Fibroblast of skin of left quadriceps (primary cell): ENCODE measurements around the gene ZDHHC4.
A peak's percentile ranks its signal among the peaks of the same experiment; 100 is the strongest.
"Not testable (repeated sequence)": the region's sequence is repeated elsewhere in the genome, so short reads cannot be mapped to it uniquely, and the experiment has no call there.

Source experiments
- DNase-seq, 2 experiments: peaks; one replicate each; pipeline ENCODE4 v3.0.0-alpha.2; 2013; ENCODE audit warnings: low read depth in 2 of 2

The ZDHHC4 gene

DNA sequence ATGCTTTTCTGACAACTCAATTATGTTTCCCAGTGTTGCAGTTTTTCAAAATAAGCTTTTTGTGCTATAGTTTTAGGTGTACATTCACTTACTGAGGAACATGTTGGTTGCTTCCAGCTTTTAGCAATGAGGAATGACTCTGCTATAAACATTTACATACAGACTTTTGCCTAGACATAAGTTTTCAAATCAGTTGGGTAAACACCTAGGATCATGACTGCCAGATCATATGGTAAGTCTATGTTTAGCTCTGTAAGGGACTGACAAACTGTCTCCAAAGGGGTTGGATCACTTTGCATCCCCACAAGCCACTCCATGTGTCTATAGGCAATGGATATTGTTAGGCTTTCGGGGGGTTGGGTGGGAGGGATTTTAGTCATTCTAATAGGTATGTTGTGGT is 15.1 kb upstream of the ZDHHC4 start:
- DNase-seq = no peak

- no peak for DNase-seq
These were observed 13.1 kb upstream of the ZDHHC4 start for GRCh38 chr7:6563936-6564770.

- DNase-seq = no peak
These were observed 11.6 kb upstream of the ZDHHC4 start for GRCh38 chr7:6565655-6566054.

- no peak for DNase-seq
These were observed 9.4 kb upstream of the ZDHHC4 start for GRCh38 chr7:6567886-6568285.

DNA sequence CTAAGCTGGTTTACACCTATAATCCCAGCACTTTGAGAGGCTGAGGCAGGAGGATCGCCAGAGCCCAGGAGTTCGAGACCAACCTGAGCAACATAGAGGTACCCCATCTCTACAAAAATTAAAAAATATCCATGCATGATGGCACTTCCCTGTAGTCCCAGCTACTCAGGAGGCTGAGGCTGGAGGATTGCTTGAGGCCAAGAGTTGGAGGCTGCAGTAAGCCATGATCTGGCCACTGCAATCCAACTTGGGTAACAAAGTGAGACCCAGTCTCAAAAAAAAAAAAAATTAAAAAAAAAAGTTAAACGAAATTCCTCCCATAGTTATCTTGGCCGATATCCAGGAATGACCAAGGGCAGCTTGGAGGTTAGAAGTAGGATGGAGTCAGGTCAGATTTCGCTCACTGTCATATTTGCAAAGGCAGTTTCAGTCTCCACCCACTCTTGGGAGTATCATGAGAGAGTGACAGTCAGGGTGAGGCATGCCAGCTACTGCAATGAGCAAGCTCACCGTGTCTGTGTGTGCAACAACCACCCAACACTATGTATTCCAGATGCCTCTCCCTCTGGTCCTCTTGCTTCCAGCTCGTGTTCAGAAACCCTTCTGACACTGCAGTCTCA is 6.0 kb upstream of the ZDHHC4 start:
- DNase-seq = no peak

- no peak for DNase-seq
These were observed 1.8 kb upstream of the ZDHHC4 start for GRCh38 chr7:6575281-6576023.

DNA sequence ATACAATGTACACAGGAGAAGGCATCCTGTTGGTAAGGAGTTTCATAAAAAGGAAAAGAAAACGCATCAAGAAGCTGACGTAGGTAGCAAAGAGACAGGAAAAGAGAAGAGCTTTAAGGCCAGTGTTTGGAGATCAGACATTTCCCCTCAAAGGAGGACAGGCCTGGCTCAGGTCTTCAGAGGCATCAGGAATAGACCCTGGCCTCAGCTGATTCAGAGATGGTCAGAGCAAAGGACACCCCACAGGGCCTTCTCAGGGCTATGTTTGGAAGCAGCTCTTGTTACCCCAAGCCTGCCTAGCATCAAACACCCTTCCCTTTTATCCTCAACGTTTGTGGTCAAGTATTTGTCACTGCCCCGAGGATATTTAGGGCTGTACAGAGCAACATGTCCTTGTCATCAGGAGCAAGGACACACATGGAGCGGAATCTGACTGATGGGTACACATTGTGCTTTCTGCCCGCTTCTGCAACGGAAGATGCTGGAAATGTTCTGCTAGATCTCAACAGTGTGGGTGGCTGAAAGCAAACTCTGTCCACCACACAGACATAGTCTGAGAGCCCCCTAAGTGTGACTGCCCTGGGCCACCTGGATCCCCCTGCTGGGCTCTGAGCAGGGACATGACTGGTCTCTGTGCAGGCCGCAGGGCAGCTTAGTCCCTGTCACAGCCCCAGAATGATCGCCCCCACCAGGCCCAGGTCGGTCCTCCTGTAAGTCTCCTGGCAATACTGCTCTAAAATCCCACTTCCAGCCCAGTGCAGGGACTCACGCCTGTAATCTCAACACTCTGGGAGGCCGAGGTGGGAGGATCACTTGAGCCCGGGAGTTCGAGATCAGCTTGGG is 1.0 kb upstream of the ZDHHC4 start:
- DNase-seq = no peak

DNA sequence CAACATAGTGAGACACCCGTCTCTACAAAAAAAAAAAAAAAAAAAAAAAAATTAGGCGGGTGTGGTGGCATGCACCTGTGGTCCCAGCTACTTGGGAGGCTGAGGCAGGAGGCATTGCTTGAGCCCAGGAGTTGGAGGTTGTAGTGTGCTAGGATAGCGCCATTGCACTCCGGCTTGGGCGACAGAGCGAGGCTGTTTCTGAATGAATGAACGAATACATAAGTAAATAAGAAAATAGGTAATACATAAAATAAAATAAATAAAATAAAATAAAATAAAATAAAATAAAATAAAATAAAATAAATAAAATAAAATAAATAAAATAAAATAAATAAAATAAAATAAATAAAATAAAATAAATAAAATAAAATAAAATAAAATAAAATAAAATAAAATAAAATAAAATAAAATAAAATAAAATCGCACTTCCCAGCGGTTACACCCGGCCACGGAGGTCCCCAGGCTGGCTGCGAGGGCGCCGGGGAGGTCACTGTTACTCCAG is 336 bp upstream of the ZDHHC4 start:
- DNase-seq = not testable (repeated sequence)

DNA sequence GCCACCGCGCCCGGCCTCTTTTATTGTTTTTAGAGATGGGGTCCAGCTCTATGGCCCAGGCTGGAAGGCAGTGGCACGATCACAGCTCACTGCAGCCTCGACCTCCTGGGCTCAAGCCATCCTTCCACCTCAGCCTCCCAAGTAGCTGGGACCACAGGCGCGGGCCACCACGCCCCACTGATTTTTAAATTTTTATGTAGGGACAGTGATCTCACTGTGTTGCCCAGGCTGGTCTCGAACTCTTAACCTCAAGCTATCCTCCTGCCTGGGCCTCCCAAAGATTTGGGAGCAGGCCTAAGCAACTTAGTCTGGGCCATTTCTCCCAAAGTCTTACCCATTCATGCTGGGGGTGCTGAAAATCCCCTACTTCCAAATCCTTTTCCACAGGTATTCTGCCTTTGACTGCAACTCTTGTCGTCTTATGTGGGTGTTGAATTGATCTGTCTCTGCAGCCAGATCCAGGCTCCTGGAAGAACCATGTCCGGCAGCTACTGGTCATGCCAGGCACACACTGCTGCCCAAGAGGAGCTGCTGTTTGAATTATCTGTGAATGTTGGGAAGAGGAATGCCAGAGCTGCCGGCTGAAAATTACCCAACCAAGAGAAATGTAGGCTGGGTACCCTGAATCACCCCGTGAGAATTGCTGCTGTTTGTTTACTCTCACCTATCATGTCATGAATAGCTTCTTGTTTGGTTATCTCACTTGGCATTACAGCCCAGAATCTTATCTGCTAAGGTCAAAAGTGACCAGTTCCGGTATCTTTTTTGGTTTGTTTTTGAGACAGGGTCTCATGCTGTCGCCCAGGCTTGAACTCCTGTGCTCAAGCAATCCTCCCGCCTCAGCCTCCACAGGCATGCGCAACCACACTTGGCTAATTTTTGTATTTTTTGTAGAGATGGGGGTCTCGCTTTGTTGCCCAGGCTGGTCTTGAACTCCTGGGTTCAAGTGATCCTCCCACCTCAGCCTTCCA is 1.1 kb downstream of the ZDHHC4 start:
- DNase-seq = no peak

- no peak for DNase-seq
These were observed 2.2 kb downstream of the ZDHHC4 start for GRCh38 chr7:6579446-6579845.

DNA sequence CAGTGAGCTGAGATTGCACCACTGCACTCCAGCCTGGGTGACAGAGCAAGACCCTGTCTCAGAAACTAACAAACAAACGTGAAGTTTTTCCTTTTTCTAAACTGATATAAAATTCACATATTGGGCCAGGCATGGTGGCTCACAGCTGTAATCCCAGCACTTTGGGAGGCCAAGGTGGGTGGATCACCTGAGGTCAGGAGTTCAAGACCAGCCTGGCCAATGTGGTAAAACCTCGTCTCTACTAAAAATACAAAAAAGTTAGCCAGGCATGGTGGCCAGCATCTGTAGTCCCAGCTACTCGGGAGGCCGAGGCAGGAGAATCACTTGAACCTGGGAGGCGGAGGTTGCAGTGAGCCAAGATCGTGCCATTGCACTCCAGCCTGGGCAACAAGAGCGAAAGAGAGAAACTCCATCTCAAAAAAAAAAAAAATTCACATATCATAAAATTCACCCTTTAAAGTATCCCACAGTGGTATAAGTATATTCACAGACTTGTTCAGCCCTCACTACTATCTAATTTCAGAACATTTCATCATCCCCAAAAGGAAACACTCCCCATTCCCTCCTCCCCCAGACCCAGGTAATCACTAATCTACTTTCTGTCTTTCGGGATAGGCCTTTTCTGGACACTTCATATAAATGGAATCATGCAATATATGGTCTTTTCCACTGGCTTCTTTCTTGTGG is 8.6 kb downstream of the ZDHHC4 start:
- not testable (repeated sequence) for DNase-seq

DNA sequence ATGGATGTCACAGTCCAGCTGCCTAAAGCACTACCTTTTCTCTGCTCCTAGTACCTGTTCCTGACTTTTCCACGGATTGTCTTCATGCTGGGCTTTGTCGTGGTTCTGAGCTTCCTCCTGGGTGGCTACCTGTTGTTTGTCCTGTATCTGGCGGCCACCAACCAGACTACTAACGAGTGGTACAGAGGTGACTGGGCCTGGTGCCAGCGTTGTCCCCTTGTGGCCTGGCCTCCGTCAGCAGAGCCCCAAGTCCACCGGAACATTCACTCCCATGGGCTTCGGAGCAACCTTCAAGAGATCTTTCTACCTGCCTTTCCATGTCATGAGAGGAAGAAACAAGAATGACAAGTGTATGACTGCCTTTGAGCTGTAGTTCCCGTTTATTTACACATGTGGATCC is 11.3 kb downstream of the ZDHHC4 start:
- DNase-seq = no peak

GRCh38 chr7:6589151-6589828 is 12.0 kb downstream of the ZDHHC4 start:
- no peak for DNase-seq

- peak; percentile 47 to 53 for DNase-seq
These were observed 12.8 kb downstream of the ZDHHC4 start, which contains the start of gene INTS15 for GRCh38 chr7:6589829-6590644. Gene INTS15 (plus strand): TSS chr7:6590021. CDS start chr7:6590284, 263 bp downstream.

- no peak for DNase-seq
These were observed 13.4 kb downstream of the ZDHHC4 start for GRCh38 chr7:6590645-6591110.

DNA sequence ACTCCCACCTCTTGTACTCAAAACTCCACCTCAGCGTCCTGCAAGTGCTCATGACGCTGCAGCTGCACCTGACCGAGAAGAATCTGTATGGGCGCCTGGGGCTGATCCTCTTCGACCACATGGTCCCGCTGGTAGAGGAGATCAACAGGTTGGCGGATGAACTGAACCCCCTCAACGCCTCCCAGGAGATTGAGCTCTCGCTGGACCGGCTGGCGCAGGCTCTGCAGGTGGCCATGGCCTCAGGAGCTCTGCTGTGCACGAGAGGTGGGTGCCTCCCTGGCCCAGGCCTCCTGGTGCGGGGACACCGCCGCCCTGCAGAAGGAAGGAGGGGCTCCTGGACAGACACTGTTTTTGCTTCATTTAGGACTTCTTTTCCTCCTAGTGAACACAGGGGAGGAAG is 22.8 kb downstream of the ZDHHC4 start:
- DNase-seq = no peak

GRCh38 chr7:6604458-6604857 is 27.2 kb downstream of the ZDHHC4 start:
- no peak for DNase-seq
